GM21367 (cell line): ENCODE data around the gene CAMK1.

Experiments
- ATAC-seq: cut with Tn5 transposase; IDR thresholded peaks from one replicate; pipeline ENCODE4 v1.9.1; 2021; ENCODE audit not compliant: unreplicated experiment

The CAMK1 gene

GRCh38 chr3:9793161-9793781 lies 23.5 kb upstream of the CAMK1 start:
- no peak for ATAC-seq

GRCh38 chr3:9792405-9793160 lies 22.8 kb upstream of the CAMK1 start, which contains the start of the genes ARPC4 and TADA3:
Gene ARPC4 (plus strand): TSS chr3:9793082. CDS start chr3:9793122, 40 bp downstream.
Gene TADA3 (minus strand): TSS chr3:9792473. CDS start chr3:9791466, 1,007 bp downstream.
- peak; percentile 72 for ATAC-seq

- no peak for ATAC-seq
Measured at GRCh38 chr3:9791790-9792404, 22.1 kb upstream of the CAMK1 start.

- ATAC-seq = no peak
Measured at GRCh38 chr3:9791127-9791526, 21.4 kb upstream of the CAMK1 start.

- no peak for ATAC-seq
Measured at GRCh38 chr3:9787714-9788113, 18.0 kb upstream of the CAMK1 start.

GRCh38 chr3:9786825-9787669 lies 17.3 kb upstream of the CAMK1 start:
- no peak for ATAC-seq

GRCh38 chr3:9786209-9786739 lies 16.5 kb upstream of the CAMK1 start:
- no peak for ATAC-seq

GRCh38 chr3:9785602-9786001 lies 15.9 kb upstream of the CAMK1 start:
- no peak for ATAC-seq

GRCh38 chr3:9784965-9785364 lies 15.2 kb upstream of the CAMK1 start:
- ATAC-seq = no peak

GRCh38 chr3:9783954-9784353 lies 14.2 kb upstream of the CAMK1 start:
- no peak for ATAC-seq

- ATAC-seq = no peak
Measured at GRCh38 chr3:9782770-9783169, 13.0 kb upstream of the CAMK1 start.

GRCh38 chr3:9781978-9782603 lies 12.3 kb upstream of the CAMK1 start:
- no peak for ATAC-seq

- ATAC-seq = no peak
Measured at GRCh38 chr3:9781551-9781950, 11.8 kb upstream of the CAMK1 start.

GRCh38 chr3:9780910-9781309 lies 11.2 kb upstream of the CAMK1 start:
- ATAC-seq = no peak

- no peak for ATAC-seq
Measured at GRCh38 chr3:9780458-9780812, 10.7 kb upstream of the CAMK1 start.

- ATAC-seq = peak; percentile 67
Measured at GRCh38 chr3:9779721-9780457, 10.1 kb upstream of the CAMK1 start.

GRCh38 chr3:9779075-9779593 lies 9.4 kb upstream of the CAMK1 start:
- ATAC-seq = no peak

- no peak for ATAC-seq
Measured at GRCh38 chr3:9778143-9779074, 8.7 kb upstream of the CAMK1 start.

- no peak for ATAC-seq
Measured at GRCh38 chr3:9777694-9778021, 7.9 kb upstream of the CAMK1 start.
